B cell (primary cell): ENCODE measurements around the gene PRKCZ. TPM values are rescaled to one million over a fixed set of nuclear protein-coding genes. Genes with fewer than 3 reads are reported as not detected.

Experiments
- ATAC-seq: fragments of 200-7000 bp; cut with Tn5 transposase; one replicate; pipeline ENCODE4 v1.10.0; 2021; ENCODE audit warnings: low read depth, mild to moderate bottlenecking, moderate number of reproducible peaks, moderate library complexity
- CTCF ChIA-PET: fragments of 350-600 bp; sonication (Branson Sonifier 250); formaldehyde crosslinking; loops from one replicate; lab custom pipeline; 2021; ENCODE audit warnings: antibody characterized with exemption, inconsistent platforms; lab: Charles Lee
- POLR2A ChIA-PET: fragments of 350-600 bp; sonication (Branson Sonifier 250); formaldehyde crosslinking; loops from one replicate; lab custom pipeline; 2021; ENCODE audit warnings: antibody characterized with exemption; lab: Charles Lee
- DNase-seq: peaks from one replicate; pipeline ENCODE4 v3.0.0; 2013
- H2AFZ ChIP-seq: 2 replicates; pipeline ENCODE4 v1.6.1; 2012; ENCODE audit warnings: mild to moderate bottlenecking, low read depth, low read length; ENCODE audit not compliant: insufficient read depth, poor library complexity, severe bottlenecking
- H3K27ac ChIP-seq, 2 donors: 1 replicate in 1 of 2; 2 replicates in 1 of 2; pipeline ENCODE4 v1.5.1; 2012 to 2013; ENCODE audit warnings: low read length in 2 of 2, mild to moderate bottlenecking in 2 of 2, moderate library complexity in 1 of 2
- H3K27me3 ChIP-seq, 4 experiments: fragments of 200-600 bp in 1 of 4; sonication (generic) in 1 of 4; replicated peaks in 1 of 4; 1 replicate in 2 of 4; 2 replicates in 2 of 4; pipeline versions ENCODE4 v1.6.1 to v1.7.0; 2013 to 2016; ENCODE audit warnings: low read length in 3 of 4, mild to moderate bottlenecking in 2 of 4, mixed read lengths in 1 of 4, moderate library complexity in 1 of 4; ENCODE audit not compliant: insufficient read depth in 4 of 4, control insufficient read depth in 3 of 4; ENCODE audit errors: control extremely low read depth in 1 of 4
- H3K36me3 ChIP-seq, 2 experiments: replicated peaks in 1 of 2; 1 replicate in 1 of 2; 2 replicates in 1 of 2; pipeline versions ENCODE4 v1.6.1 to v1.7.1; 2013; ENCODE audit warnings: low read length in 1 of 2; ENCODE audit not compliant: insufficient read depth in 2 of 2, control insufficient read depth in 1 of 2; ENCODE audit errors: control extremely low read depth in 1 of 2, extremely low read depth in 1 of 2
- H3K4me1 ChIP-seq, 2 donors: fragments of 200-600 bp in 1 of 2; sonication (generic) in 1 of 2; 1 replicate in 1 of 2; 2 replicates in 1 of 2; pipeline versions ENCODE4 v1.5.1 to v1.6.1; 2013 to 2017; ENCODE audit warnings: low read length in 2 of 2; ENCODE audit not compliant: control insufficient read depth in 2 of 2, insufficient read depth in 2 of 2
- H3K4me2 ChIP-seq: replicated peaks from 2 replicates; pipeline ENCODE3; 2012; ENCODE audit warnings: mild to moderate bottlenecking, low read depth, low read length; ENCODE audit not compliant: poor library complexity, severe bottlenecking
- H3K4me3 ChIP-seq, 5 experiments: fragments of 200-600 bp in 1 of 5; sonication (generic) in 1 of 5; 1 replicate in 3 of 5; 2 replicates in 2 of 5; pipeline versions ENCODE4 v1.5.1 to v1.7.0; 2011 to 2016; ENCODE audit warnings: low read length in 4 of 5, mild to moderate bottlenecking in 4 of 5, low read depth in 2 of 5, control low read depth in 1 of 5, moderate library complexity in 1 of 5; ENCODE audit not compliant: insufficient read depth in 1 of 5; ENCODE audit errors: control extremely low read depth in 1 of 5, extremely low read depth in 1 of 5
- H3K79me2 ChIP-seq: fragments of 200-600 bp; sonication (generic); one replicate; pipeline ENCODE4 v1.6.0; 2016; ENCODE audit warnings: low read length; ENCODE audit not compliant: control insufficient read depth, insufficient read depth
- H3K9ac ChIP-seq: fragments of 200-600 bp; sonication (generic); 2 replicates; pipeline ENCODE4 v1.6.1; 2017; ENCODE audit warnings: mild to moderate bottlenecking, low read length, moderate library complexity
- H3K9me3 ChIP-seq, 3 donors: one replicate each; pipeline versions ENCODE4 v1.6.1 to v1.7.1; 2013; ENCODE audit warnings: low read length in 2 of 3; ENCODE audit not compliant: control insufficient read depth in 2 of 3, insufficient read depth in 1 of 3; ENCODE audit errors: control extremely low read depth in 1 of 3
- H4K20me1 ChIP-seq: 2 replicates; pipeline ENCODE4 v1.6.0; 2012; ENCODE audit warnings: mild to moderate bottlenecking, low read length; ENCODE audit not compliant: insufficient read depth, control insufficient read depth, poor library complexity, severe bottlenecking
- H3K27ac Mint-ChIP-seq: one replicate; pipeline ENCODE4 v1.8.0; 2021; ENCODE audit warnings: mixed read lengths
- H3K27me3 Mint-ChIP-seq: one replicate; pipeline ENCODE4 v1.8.0; 2021; ENCODE audit warnings: mixed read lengths
- H3K4me1 Mint-ChIP-seq: one replicate; pipeline ENCODE4 v1.8.0; 2021; ENCODE audit warnings: mixed read lengths
- H3K4me3 Mint-ChIP-seq: one replicate; pipeline ENCODE4 v1.8.0; 2021; ENCODE audit warnings: mixed read lengths
- H3K9me3 Mint-ChIP-seq: one replicate; pipeline ENCODE4 v1.8.0; 2022; ENCODE audit warnings: mixed read lengths; ENCODE audit not compliant: insufficient read depth
- EZH2 ChIP-seq: IDR thresholded peaks from 2 replicates; pipeline ENCODE4 v1.6.1; 2012; ENCODE audit warnings: borderline replicate concordance, low read depth, mild to moderate bottlenecking, moderate library complexity, low read length; ENCODE audit not compliant: insufficient read depth, poor library complexity, severe bottlenecking
- WGBS: methylation state at CpG from one replicate; pipeline ENCODE4 v1.1.5; 2013; ENCODE audit warnings: missing lambda C conversion rate; ENCODE audit not compliant: insufficient coverage; 5-methylcytosine and 5-hydroxymethylcytosine counted together
- intact Hi-C: fragments of 100-400 bp; cut with micrococcal nuclease; formaldehyde crosslinking; loops from one replicate; pipeline ENCODE4 v1.10.0; 2022
- polyA plus RNA-seq: library from polyadenylated mRNA; depleted of rRNA; stranded (reverse); fragments of >200 nt; gene quantifications from 2 replicates; pipeline ENCODE4 v1.2.3, GENCODE V29; 2012
- total RNA-seq, 2 donors: library from RNA; stranded (reverse); fragments of 120-200 nt in 1 of 2; gene quantifications; 1 replicate in 1 of 2; 2 replicates in 1 of 2; pipeline versions ENCODE4 v1.2.3 to v1.2.4, GENCODE V29; 2013 to 2022
- TF ChIP-seq, protein P1 (sequence below): fragments of 200-600 bp; IDR thresholded peaks from one replicate; pipeline ENCODE4 v1.8.0; 2022; ENCODE audit warnings: antibody characterized with exemption, mild to moderate bottlenecking

The PRKCZ gene
- total and polyA plus RNA-seq, 2 donors (not counting 1 experiment from before 2014, with no cell fraction given): 17.9 to 53.2 TPM

DNA sequence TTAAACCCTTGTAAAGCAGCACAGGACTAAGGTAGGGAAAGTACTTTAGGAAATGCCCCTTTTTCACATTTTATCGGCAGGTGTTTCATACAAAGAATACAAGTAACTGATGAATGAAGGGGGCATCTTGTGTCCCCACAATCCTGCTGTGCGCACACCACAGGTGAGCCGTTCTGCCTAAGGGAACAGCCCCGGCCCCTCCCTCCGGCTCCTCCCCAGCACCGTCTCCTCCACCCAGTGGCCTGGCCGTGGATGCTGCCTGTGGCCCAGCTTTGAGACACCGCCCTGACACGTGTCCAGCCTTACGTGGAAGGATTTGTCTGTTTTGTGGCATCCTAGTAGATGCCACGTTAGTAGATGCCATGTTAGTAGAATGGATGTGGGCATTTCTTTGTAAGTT is 131.5 kb downstream of the PRKCZ start:
- TF ChIP-seq EZH2: no peak
- TF ChIP-seq, protein P1, sequence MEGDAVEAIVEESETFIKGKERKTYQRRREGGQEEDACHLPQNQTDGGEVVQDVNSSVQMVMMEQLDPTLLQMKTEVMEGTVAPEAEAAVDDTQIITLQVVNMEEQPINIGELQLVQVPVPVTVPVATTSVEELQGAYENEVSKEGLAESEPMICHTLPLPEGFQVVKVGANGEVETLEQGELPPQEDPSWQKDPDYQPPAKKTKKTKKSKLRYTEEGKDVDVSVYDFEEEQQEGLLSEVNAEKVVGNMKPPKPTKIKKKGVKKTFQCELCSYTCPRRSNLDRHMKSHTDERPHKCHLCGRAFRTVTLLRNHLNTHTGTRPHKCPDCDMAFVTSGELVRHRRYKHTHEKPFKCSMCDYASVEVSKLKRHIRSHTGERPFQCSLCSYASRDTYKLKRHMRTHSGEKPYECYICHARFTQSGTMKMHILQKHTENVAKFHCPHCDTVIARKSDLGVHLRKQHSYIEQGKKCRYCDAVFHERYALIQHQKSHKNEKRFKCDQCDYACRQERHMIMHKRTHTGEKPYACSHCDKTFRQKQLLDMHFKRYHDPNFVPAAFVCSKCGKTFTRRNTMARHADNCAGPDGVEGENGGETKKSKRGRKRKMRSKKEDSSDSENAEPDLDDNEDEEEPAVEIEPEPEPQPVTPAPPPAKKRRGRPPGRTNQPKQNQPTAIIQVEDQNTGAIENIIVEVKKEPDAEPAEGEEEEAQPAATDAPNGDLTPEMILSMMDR: no peak

DNA sequence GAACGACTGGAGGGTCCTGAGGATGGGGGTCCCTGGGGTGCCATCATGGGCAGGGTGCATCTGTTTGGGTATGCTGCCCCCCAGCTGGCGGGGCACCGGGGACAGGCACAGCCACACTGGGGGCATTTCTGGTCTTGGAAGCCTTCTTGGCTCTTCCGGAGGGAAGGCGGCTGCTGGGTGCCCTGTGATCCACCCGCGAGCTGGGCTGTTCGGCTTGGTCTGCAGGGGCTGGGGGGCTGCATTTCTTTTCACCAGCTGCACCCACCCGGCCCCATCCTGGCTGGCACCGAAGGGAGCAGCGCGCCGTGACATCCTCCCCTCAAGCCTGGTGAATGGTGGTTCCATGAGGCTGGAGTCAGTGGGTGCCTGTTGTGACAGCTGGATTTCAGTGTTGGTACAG is 132.2 kb downstream of the PRKCZ start:
- H3K27me3 Mint-ChIP-seq: no peaks in the 10 kb centered on the region
- H2AFZ ChIP-seq: no peak overlapping the region
- no peak for DNase-seq
- no peak overlapping the region for H3K4me2 ChIP-seq
- no peaks in the 10 kb centered on the region for H3K9me3 Mint-ChIP-seq
- H4K20me1 ChIP-seq: no peaks in the 10 kb centered on the region
- intact Hi-C loops: no loop called here
- no peaks in the 10 kb centered on the region for H3K4me1 ChIP-seq
- POLR2A ChIA-PET: no interaction called here
- H3K4me3 ChIP-seq: no peak overlapping the region
- H3K27ac Mint-ChIP-seq: no peak overlapping the region
- H3K4me3 Mint-ChIP-seq: no peak overlapping the region
- peaks cover 0 to 11% of the 10 kb centered on the region in 2 experiments for H3K36me3 ChIP-seq
- H3K9me3 ChIP-seq: no peaks in the 10 kb centered on the region
- TF ChIP-seq EZH2: no peak
- TF ChIP-seq, protein P1: no peak
- no peaks in the 10 kb centered on the region for H3K79me2 ChIP-seq
- WGBS: 94% methylated on average over 13 of the region's 13 CpGs
- no peaks in the 10 kb centered on the region for H3K4me1 Mint-ChIP-seq
- no peak overlapping the region for H3K9ac ChIP-seq
- no peaks in the 10 kb centered on the region for H3K27me3 ChIP-seq
- CTCF ChIA-PET: interaction anchor here (1.1 kb wide), 1 partner anchor 8 kb away, joined by 3 read pairs; no protein-coding TSS in a partner anchor
- no peak for ATAC-seq
- H3K27ac ChIP-seq: no peak overlapping the region

More for the DNA sequence above, 131.5 kb downstream of the PRKCZ start:
- Histone ChIP-seq H3K4me3 (no peak overlapping the region), H3K9ac (no peak overlapping the region), H3K4me2 (no peak overlapping the region), H3K4me1 (no peaks in the 10 kb centered on the region), H2AFZ (no peak overlapping the region), H3K36me3 (peaks cover 0 to 11% of the 10 kb centered on the region in 2 experiments), H3K9me3 (no peaks in the 10 kb centered on the region), H4K20me1 (no peaks in the 10 kb centered on the region), H3K27ac (no peak overlapping the region), H3K27me3 (no peaks in the 10 kb centered on the region), H3K79me2 (no peaks in the 10 kb centered on the region)
- ATAC-seq: no peak
- ChIA-PET CTCF (interaction anchor here (0.6 kb wide), 1 partner anchor 13 kb away, joined by 3 read pairs; the partner anchor contains the start of gene FAAP20), POLR2A (no interaction called here)
- H3K27me3 Mint-ChIP-seq: no peaks in the 10 kb centered on the region
- H3K4me1 Mint-ChIP-seq: no peaks in the 10 kb centered on the region
- WGBS: 93% methylated on average over 5 of the region's 11 CpGs
- intact Hi-C loops: no loop called here
- no peak overlapping the region for H3K27ac Mint-ChIP-seq
- H3K4me3 Mint-ChIP-seq: no peak overlapping the region
- no peaks in the 10 kb centered on the region for H3K9me3 Mint-ChIP-seq
- no peak for DNase-seq
